GM12878 (cell line): ENCODE measurements around the gene C5orf34. TPM values are rescaled to one million over a fixed set of nuclear protein-coding genes. Genes with fewer than 3 reads are reported as not detected.
A peak's percentile ranks its signal among the peaks of the same experiment; 100 is the strongest.

Experiments used
- BACH1 ChIP-seq: fragments of 450-650 bp; IDR thresholded peaks from 2 replicates; pipeline ENCODE4 v1.6.1; 2017; ENCODE audit warnings: mild to moderate bottlenecking, borderline replicate concordance
- BRCA1 ChIP-seq: IDR thresholded peaks from 2 replicates; pipeline ENCODE4 v1.6.1; 2011; ENCODE audit warnings: low read depth, low read length, improper control_type of control experiment
- DPF2 ChIP-seq: fragments of 450-650 bp; IDR thresholded peaks from 2 replicates; pipeline ENCODE4 v1.6.1; 2017; ENCODE audit warnings: mild to moderate bottlenecking
- EGR1 ChIP-seq, 2 experiments: IDR thresholded peaks; 1 replicate in 1 of 2; 2 replicates in 1 of 2; pipeline ENCODE4 v1.6.1; 2011 to 2012; ENCODE audit warnings: low read depth in 2 of 2, low read length in 2 of 2, borderline replicate concordance in 1 of 2, mild to moderate bottlenecking in 1 of 2, moderate library complexity in 1 of 2
- EP300 ChIP-seq, 2 experiments: fragments of 150-350 bp in 1 of 2; IDR thresholded peaks; 2 replicates each; pipeline ENCODE4 v1.6.1; 2011 to 2012; ENCODE audit warnings: low read depth in 2 of 2, low read length in 2 of 2, borderline replicate concordance in 1 of 2, improper control_type of control experiment in 1 of 2, inconsistent platforms in 1 of 2; ENCODE audit not compliant: control insufficient read depth in 1 of 2
- EZH2 ChIP-seq: IDR thresholded peaks from 2 replicates; pipeline ENCODE4 v1.6.1; 2012; ENCODE audit warnings: low read depth, mild to moderate bottlenecking, control low read depth, inconsistent platforms, low read length, borderline replicate concordance; ENCODE audit not compliant: control insufficient read depth
- FOS ChIP-seq: IDR thresholded peaks from 3 replicates; pipeline ENCODE4 v1.6.1; 2011; ENCODE audit warnings: borderline replicate concordance; ENCODE audit not compliant: insufficient read length; ENCODE audit errors: extremely low read depth
- HDAC6 ChIP-seq: fragments of 200-600 bp; sonication (generic); IDR thresholded peaks from one replicate; pipeline ENCODE4 v1.8.0; 2017; ENCODE audit warnings: antibody characterized with exemption; ENCODE audit not compliant: unreplicated experiment
- IKZF2 ChIP-seq, 2 experiments: fragments of 450-650 bp; IDR thresholded peaks; 2 replicates each; pipeline ENCODE4 v1.6.1; 2017; ENCODE audit warnings: mild to moderate bottlenecking in 2 of 2, moderate library complexity in 2 of 2
- KLF5 ChIP-seq: fragments of 450-650 bp; IDR thresholded peaks from 2 replicates; pipeline ENCODE4 v1.6.1; 2014; ENCODE audit warnings: mild to moderate bottlenecking; ENCODE audit not compliant: partially characterized antibody
- MTA2 ChIP-seq: fragments of 450-650 bp; IDR thresholded peaks from 2 replicates; pipeline ENCODE4 v1.6.1; 2016; ENCODE audit warnings: low read depth, mild to moderate bottlenecking, moderate library complexity
- MTA3 ChIP-seq: IDR thresholded peaks from 2 replicates; pipeline ENCODE4 v1.6.1; 2012; ENCODE audit warnings: low read length, inconsistent platforms, borderline replicate concordance
- MYC ChIP-seq: IDR thresholded peaks from 2 replicates; pipeline ENCODE4 v1.6.1; 2011; ENCODE audit warnings: mild to moderate bottlenecking, low read length, moderate library complexity, inconsistent platforms; ENCODE audit not compliant: insufficient read depth, insufficient replicate concordance, insufficient read length, severe bottlenecking
- NFIC ChIP-seq: IDR thresholded peaks from 2 replicates; pipeline ENCODE4 v1.6.1; 2012; ENCODE audit warnings: low read depth, mild to moderate bottlenecking, inconsistent platforms, low read length, moderate library complexity
- NFYA ChIP-seq: IDR thresholded peaks from 2 replicates; pipeline ENCODE4 v1.6.1; 2011; ENCODE audit warnings: low read depth, mild to moderate bottlenecking, low read length, improper control_type of control experiment, borderline replicate concordance
- PAX8 ChIP-seq: fragments of 450-650 bp; IDR thresholded peaks from 2 replicates; pipeline ENCODE4 v1.6.1; 2017; ENCODE audit warnings: mild to moderate bottlenecking, moderate library complexity
- RUNX3 ChIP-seq: IDR thresholded peaks from 2 replicates; pipeline ENCODE4 v1.6.1; 2012; ENCODE audit warnings: low read length, inconsistent platforms
- SPI1 ChIP-seq: IDR thresholded peaks from 2 replicates; pipeline ENCODE4 v1.6.1; 2011; ENCODE audit warnings: low read depth, mild to moderate bottlenecking, low read length, moderate library complexity, borderline replicate concordance; ENCODE audit not compliant: insufficient read depth
- SRF ChIP-seq, 2 experiments: IDR thresholded peaks; 2 replicates each; pipeline ENCODE4 v1.6.1; 2011; ENCODE audit warnings: low read depth in 2 of 2, low read length in 2 of 2, mild to moderate bottlenecking in 1 of 2, moderate library complexity in 1 of 2
- SUPT20H ChIP-seq: IDR thresholded peaks from 2 replicates; pipeline ENCODE4 v1.6.1; 2011; ENCODE audit warnings: low read depth, mild to moderate bottlenecking, low read length, moderate library complexity, borderline replicate concordance; ENCODE audit not compliant: control insufficient read depth
- YBX1 ChIP-seq: fragments of 450-650 bp; IDR thresholded peaks from 2 replicates; pipeline ENCODE4 v1.6.1; 2016; ENCODE audit warnings: antibody characterized with exemption
- polyA plus RNA-seq, 11 experiments: library from polyadenylated mRNA; depleted of rRNA in 4 of 11; unstranded in 6 of 11; stranded (reverse) in 5 of 11; fragments of >200 nt; fragmentation: Nextera tagmentation in 4 of 11; fragmentation: Illumina TruSeq in 1 of 11; extraction: Ambion mirVana in 4 of 11; extraction: Trizol in 1 of 11; gene quantifications; 1 replicate in 1 of 11; 2 replicates in 10 of 11; pipeline versions ENCODE4 v1.2.1 to v1.2.3, GENCODE V29; 2011 to 2016; ENCODE audit warnings: inconsistent platforms in 2 of 11, missing spikeins in 2 of 11, low read depth in 1 of 11
- total RNA-seq, 4 experiments: library from RNA; depleted of rRNA in 3 of 4; stranded (reverse); fragments of >200 nt in 3 of 4; fragmentation: Illumina TruSeq in 1 of 4; extraction: Trizol in 1 of 4; gene quantifications; 2 replicates each; pipeline versions ENCODE4 v1.2.1 to v1.2.3, GENCODE V29; 2013 to 2021
- TF ChIP-seq, protein P1 (sequence below): fragments of 450-650 bp; IDR thresholded peaks from 2 replicates; pipeline ENCODE4 v1.6.1; 2017; ENCODE audit warnings: antibody characterized with exemption, mild to moderate bottlenecking, moderate library complexity
- TF ChIP-seq, protein P2 (sequence below): fragments of 450-650 bp; IDR thresholded peaks from 2 replicates; pipeline ENCODE4 v1.6.1; 2016; ENCODE audit warnings: mild to moderate bottlenecking
- TF ChIP-seq, protein P3 (sequence below): IDR thresholded peaks from 2 replicates; pipeline ENCODE4 v1.6.1; 2011; ENCODE audit warnings: borderline replicate concordance, low read depth, mild to moderate bottlenecking, moderate library complexity, low read length; ENCODE audit not compliant: insufficient read depth, poor library complexity, severe bottlenecking

C5orf34 gene
- total and polyA plus RNA-seq, 10 of the 15 experiments (the other 5 are each of a cell fraction or from before 2014, with no cell fraction given): 6.1 to 15.1 (median 10.0) TPM

DNA sequence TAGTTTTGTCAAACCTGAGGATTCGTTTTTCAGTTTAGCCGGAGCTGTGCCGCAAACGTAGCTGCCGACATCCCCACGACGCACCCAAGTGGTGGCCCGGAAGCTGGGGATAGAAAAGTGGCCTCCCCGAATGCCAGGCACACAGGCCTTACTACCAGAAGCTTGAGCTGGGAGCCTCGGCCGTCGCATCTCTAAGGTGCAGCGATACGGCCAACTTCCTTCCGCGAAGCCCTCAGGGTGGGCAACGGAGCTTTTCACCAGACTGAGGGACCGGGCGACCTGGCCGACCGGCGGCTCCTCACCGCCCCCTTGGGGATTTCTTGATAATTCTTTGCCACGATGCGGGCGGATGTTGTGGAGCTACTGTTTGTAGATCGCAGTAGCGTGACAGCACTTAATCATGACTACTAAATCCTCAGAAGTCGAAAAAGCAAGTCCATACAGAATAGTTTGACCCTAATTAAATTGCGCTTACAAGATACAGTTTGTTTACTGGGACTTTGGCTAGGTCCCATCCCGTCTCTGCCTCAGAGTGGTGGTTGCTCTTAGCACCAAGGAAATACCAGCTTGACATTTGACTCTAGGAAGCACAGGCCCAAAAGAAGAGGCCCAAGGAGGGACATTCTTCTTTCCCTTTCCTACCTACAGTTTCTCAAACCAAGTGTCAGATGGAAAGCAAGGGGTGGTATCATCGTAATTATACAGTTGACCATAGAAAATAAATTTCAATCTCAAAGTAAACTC is 30.7 kb downstream of the C5orf34 start (continued):
- TF ChIP-seq EZH2 (no peak), PAX8 (no peak), EGR1 (IDR thresholded peaks at IDR 0.05; ENCODE audit: borderline replicate concordance in 1 of 2, low read depth in 2 of 2, low read length in 2 of 2) (no peak), SUPT20H (no peak), RUNX3 (no peak), NFIC (peak; percentile 48), KLF5 (no peak), EP300 (IDR thresholded peaks at IDR 0.05; ENCODE audit: borderline replicate concordance in 1 of 2, control insufficient read depth in 1 of 2, low read depth in 2 of 2, low read length in 2 of 2) (0 out of 4 replicates have a peak, but pooled peaks of 1 of the 2 experiments have one; percentile 7), IKZF2 (IDR thresholded peaks at IDR 0.05) (no peak; a peak in 1 of 4 replicates), SPI1 (no peak; the same call in 1 of the 2 replicates), YBX1 (no peak), DPF2 (no peak), HDAC6 (no peak), NFYA (no peak), BRCA1 (no peak), SRF (IDR thresholded peaks at IDR 0.05; ENCODE audit: low read depth in 2 of 2, low read length in 2 of 2) (no peak), MTA2 (peak; percentile 33; the same call in 1 of the 2 replicates), BACH1 (peak; percentile 89), MYC (peak; percentile 9), MTA3 (0 out of 2 replicates have a peak, but pooled peaks have one; percentile 3), FOS (no peak)
- TF ChIP-seq, protein P1, sequence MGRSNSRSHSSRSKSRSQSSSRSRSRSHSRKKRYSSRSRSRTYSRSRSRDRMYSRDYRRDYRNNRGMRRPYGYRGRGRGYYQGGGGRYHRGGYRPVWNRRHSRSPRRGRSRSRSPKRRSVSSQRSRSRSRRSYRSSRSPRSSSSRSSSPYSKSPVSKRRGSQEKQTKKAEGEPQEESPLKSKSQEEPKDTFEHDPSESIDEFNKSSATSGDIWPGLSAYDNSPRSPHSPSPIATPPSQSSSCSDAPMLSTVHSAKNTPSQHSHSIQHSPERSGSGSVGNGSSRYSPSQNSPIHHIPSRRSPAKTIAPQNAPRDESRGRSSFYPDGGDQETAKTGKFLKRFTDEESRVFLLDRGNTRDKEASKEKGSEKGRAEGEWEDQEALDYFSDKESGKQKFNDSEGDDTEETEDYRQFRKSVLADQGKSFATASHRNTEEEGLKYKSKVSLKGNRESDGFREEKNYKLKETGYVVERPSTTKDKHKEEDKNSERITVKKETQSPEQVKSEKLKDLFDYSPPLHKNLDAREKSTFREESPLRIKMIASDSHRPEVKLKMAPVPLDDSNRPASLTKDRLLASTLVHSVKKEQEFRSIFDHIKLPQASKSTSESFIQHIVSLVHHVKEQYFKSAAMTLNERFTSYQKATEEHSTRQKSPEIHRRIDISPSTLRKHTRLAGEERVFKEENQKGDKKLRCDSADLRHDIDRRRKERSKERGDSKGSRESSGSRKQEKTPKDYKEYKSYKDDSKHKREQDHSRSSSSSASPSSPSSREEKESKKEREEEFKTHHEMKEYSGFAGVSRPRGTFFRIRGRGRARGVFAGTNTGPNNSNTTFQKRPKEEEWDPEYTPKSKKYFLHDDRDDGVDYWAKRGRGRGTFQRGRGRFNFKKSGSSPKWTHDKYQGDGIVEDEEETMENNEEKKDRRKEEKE: no peak
- TF ChIP-seq, protein P2, sequence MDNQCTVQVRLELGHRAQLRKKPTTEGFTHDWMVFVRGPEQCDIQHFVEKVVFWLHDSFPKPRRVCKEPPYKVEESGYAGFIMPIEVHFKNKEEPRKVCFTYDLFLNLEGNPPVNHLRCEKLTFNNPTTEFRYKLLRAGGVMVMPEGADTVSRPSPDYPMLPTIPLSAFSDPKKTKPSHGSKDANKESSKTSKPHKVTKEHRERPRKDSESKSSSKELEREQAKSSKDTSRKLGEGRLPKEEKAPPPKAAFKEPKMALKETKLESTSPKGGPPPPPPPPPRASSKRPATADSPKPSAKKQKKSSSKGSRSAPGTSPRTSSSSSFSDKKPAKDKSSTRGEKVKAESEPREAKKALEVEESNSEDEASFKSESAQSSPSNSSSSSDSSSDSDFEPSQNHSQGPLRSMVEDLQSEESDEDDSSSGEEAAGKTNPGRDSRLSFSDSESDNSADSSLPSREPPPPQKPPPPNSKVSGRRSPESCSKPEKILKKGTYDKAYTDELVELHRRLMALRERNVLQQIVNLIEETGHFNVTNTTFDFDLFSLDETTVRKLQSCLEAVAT: peak; percentile 85
- TF ChIP-seq, protein P3, sequence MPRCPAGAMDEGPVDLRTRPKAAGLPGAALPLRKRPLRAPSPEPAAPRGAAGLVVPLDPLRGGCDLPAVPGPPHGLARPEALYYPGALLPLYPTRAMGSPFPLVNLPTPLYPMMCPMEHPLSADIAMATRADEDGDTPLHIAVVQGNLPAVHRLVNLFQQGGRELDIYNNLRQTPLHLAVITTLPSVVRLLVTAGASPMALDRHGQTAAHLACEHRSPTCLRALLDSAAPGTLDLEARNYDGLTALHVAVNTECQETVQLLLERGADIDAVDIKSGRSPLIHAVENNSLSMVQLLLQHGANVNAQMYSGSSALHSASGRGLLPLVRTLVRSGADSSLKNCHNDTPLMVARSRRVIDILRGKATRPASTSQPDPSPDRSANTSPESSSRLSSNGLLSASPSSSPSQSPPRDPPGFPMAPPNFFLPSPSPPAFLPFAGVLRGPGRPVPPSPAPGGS: no peak
